Body of pancreas (tissue), 4 donors: ENCODE data around the gene NAT8L. TPM values are rescaled to one million over a fixed set of nuclear protein-coding genes. Genes with fewer than 3 reads are reported as not detected.
A peak's percentile ranks its signal among the peaks of the same experiment; 100 is the strongest.
"Not testable (repeated sequence)": the region's sequence is repeated elsewhere in the genome, so short reads cannot be mapped to it uniquely, and the experiment has no call there.

ENCODE experiments used
- ATAC-seq: fragments of 150-250 bp; one replicate; pipeline ENCODE4 v1.9.1; 2016
- DNase-seq, 4 donors: peaks; one replicate each; pipeline ENCODE4 v3.0.0-alpha.2; 2019
- H3K27ac ChIP-seq, 4 donors: fragments of 200-600 bp; sonication (generic); 1 replicate in 3 of 4; 2 replicates in 1 of 4; pipeline versions ENCODE4 v1.5.1 to v1.6.1; 2016 to 2019; ENCODE audit warnings: mild to moderate bottlenecking in 1 of 4, mixed read lengths in 1 of 4, moderate library complexity in 1 of 4
- H3K27me3 ChIP-seq, 2 donors: fragments of 200-600 bp; sonication (generic); one replicate each; pipeline ENCODE4 v1.6.0; 2016; ENCODE audit warnings: mild to moderate bottlenecking in 1 of 2
- H3K36me3 ChIP-seq, 2 donors: fragments of 200-600 bp; sonication (generic); replicated peaks in 1 of 2; 2 replicates each; pipeline ENCODE4 v1.5.1; 2016; ENCODE audit warnings: low read depth in 2 of 2; ENCODE audit not compliant: insufficient read depth in 1 of 2
- H3K4me1 ChIP-seq: fragments of 200-600 bp; sonication (generic); one replicate; pipeline ENCODE4 v1.6.0; 2016
- H3K4me3 ChIP-seq, 2 donors: fragments of 200-600 bp; sonication (generic); 1 replicate in 1 of 2; 2 replicates in 1 of 2; pipeline ENCODE4 v1.5.1; 2016 to 2019
- H3K9me3 ChIP-seq, 3 donors: fragments of 200-600 bp; sonication (generic); 1 replicate in 2 of 3; 2 replicates in 1 of 3; pipeline ENCODE4 v1.5.1; 2016
- POLR2A ChIP-seq, 3 donors: fragments of 450-650 bp; IDR thresholded peaks; one replicate each; pipeline ENCODE4 v1.6.1; 2016; ENCODE audit warnings: antibody characterized with exemption in 3 of 3, mild to moderate bottlenecking in 2 of 3
- WGBS, 2 donors: methylation state at CpG; one replicate each; pipeline ENCODE4 v1.1.5; 2017; 5-methylcytosine and 5-hydroxymethylcytosine counted together
- intact Hi-C: fragments of 100-400 bp; cut with DNase I; formaldehyde crosslinking; loops from one replicate; pipeline ENCODE4 v1.15.1; 2023
- total RNA-seq, 2 donors: library from RNA; depleted of rRNA; stranded (reverse); fragments of >200 nt; gene quantifications; one replicate each; pipeline ENCODE4 v1.1.0, GENCODE V29; 2016
- TF ChIP-seq, protein P1 (sequence below), 7 experiments: fragments of 450-650 bp in 4 of 7; fragments of 200-600 bp in 3 of 7; sonication (generic) in 3 of 7; IDR thresholded peaks; one replicate each; pipeline ENCODE4 v1.5.1; 2016 to 2019; ENCODE audit warnings: antibody characterized with exemption in 7 of 7

Gene NAT8L, protein sequence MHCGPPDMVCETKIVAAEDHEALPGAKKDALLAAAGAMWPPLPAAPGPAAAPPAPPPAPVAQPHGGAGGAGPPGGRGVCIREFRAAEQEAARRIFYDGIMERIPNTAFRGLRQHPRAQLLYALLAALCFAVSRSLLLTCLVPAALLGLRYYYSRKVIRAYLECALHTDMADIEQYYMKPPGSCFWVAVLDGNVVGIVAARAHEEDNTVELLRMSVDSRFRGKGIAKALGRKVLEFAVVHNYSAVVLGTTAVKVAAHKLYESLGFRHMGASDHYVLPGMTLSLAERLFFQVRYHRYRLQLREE
- 10 to 100 TPM in 1 of 2 donors, 1 to 10 TPM in 1; 3.6 to 18.8 TPM for total RNA-seq

DNA sequence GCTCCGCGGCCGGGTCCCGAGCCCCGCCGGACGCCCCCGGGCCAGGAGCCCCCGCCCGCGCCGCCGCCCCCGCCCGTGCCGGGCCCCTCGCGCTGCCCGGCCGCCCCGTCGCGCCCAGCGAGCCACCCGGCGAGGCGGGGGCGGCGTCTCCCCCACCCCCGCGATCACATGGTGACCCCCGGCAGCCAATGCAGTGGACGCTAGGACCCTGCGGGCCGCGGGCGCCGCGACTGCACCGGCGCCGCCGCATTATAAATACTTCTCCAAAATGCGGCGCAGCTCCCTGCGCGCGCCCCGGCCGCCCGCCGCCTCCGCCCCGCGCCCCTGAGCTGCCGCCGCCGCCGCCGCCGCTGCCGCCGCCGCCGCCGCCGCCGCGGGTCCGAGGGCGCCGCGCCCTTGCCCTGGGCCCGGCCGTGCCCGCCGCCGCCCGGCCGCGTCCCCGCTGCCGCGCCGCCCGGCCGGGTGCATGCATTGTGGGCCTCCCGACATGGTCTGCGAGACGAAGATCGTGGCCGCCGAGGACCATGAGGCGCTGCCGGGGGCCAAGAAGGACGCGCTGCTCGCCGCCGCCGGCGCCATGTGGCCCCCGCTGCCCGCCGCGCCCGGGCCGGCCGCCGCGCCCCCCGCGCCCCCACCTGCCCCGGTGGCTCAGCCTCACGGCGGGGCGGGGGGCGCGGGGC, at the start of gene NAT8L:
NAT8L (plus strand) TSS at position 282 of the 680 bp plus-strand sequence; CDS start at position 467, 185 bp downstream.
- Histone ChIP-seq H3K9me3 (no peaks in the 10 kb centered on the region), H3K4me3 (no peak within 1 kb of the TSS), H3K27me3 (no peaks in the 10 kb centered on the region), H3K4me1 (peaks cover 30% of the 10 kb centered on the region), H3K36me3 (no peaks in the 10 kb centered on the region), H3K27ac (peak within 1 kb of the TSS in 3 of 4 donors; percentile 30 to 61 (median 40))
- intact Hi-C loops, result no loop called here
- DNase-seq, result peak in 3 of 4 donors; percentile 33 to 66 (median 49)
- ATAC-seq, result peak; percentile 53
- TF ChIP-seq POLR2A (IDR thresholded peaks at IDR 0.05), result no peak
- TF ChIP-seq, protein P1, sequence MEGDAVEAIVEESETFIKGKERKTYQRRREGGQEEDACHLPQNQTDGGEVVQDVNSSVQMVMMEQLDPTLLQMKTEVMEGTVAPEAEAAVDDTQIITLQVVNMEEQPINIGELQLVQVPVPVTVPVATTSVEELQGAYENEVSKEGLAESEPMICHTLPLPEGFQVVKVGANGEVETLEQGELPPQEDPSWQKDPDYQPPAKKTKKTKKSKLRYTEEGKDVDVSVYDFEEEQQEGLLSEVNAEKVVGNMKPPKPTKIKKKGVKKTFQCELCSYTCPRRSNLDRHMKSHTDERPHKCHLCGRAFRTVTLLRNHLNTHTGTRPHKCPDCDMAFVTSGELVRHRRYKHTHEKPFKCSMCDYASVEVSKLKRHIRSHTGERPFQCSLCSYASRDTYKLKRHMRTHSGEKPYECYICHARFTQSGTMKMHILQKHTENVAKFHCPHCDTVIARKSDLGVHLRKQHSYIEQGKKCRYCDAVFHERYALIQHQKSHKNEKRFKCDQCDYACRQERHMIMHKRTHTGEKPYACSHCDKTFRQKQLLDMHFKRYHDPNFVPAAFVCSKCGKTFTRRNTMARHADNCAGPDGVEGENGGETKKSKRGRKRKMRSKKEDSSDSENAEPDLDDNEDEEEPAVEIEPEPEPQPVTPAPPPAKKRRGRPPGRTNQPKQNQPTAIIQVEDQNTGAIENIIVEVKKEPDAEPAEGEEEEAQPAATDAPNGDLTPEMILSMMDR (IDR thresholded peaks at IDR 0.05), result no peak
- 0% methylated on average over 52 of the region's 119 CpGs; no CpG with 5 or more reads in 1 of the 2 donors for WGBS, 2 donors

DNA sequence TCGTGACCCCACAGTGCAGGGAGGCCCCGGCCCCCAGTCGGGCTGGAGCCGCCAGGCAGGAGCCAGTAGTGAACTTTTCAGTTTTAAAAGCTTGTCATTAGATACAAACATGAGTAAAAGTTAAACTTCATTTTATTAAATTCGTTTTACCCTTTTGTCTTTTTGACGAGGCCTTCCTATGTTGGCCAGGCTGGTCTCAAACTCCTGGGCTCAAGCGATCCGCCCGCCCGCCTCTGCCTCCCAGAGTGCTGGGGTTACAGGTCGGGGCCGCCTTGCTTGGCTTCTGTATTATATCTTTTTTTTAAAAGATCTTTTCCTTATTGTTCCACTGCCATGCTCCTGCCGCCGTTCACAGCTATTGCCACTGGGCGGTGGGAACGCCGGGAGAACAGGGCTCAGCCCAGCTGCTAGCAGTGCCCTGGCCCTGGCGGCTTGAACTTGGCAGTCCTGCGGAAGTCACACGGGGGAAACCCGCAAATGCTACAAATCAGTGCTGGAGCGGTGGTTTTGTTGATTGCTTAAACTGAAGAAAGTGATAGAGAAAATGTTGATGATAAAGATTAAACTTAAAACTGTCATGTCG, 49.4 kb upstream of the NAT8L start:
- Histone ChIP-seq H3K4me1 (peaks cover 21% of the 10 kb centered on the region), H3K9me3 (no peaks in the 10 kb centered on the region), H3K4me3 (peak overlapping the region; percentile 67 to 77), H3K36me3 (no peaks in the 10 kb centered on the region), H3K27ac (peak overlapping the region; percentile 94 to 99 (median 98)), H3K27me3 (no peaks in the 10 kb centered on the region)
- 2% methylated on average over 22 to 23 of the region's 23 CpGs for WGBS, 2 donors
- DNase-seq (peak; percentile 74 to 84 (median 82)), ATAC-seq (peak; percentile 64)
- TF ChIP-seq, protein P1 (IDR thresholded peaks at IDR 0.05), result peak in 5 of 7 experiments; percentile 30 to 63 (median 54)
- no peak for TF ChIP-seq POLR2A (IDR thresholded peaks at IDR 0.05)
- intact Hi-C loops, result no loop called here

DNA sequence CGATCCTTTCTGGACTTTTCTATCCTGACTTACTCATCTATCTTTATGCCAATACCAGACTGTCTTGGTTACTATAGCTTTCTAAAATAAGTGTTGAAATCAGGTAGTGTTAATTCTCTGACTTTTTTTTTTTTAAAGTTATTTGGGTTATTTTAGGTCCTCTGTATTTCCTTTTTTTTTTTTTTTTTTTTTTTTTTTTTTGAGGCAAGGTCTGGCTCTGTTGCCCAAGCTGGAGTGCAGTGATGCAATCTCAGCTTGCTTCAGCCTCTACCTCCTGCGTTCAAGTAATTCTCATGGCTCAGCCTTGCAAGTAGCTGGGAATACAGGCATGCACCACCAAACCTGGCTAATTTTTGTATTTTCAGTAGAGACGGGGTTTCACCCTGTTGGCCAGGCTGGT, 47.5 kb upstream of the NAT8L start:
- Histone ChIP-seq H3K36me3 (no peaks in the 10 kb centered on the region), H3K9me3 (no peaks in the 10 kb centered on the region), H3K27me3 (no peaks in the 10 kb centered on the region), H3K4me3 (no peak overlapping the region), H3K4me1 (peaks cover 21% of the 10 kb centered on the region), H3K27ac (no peak overlapping the region)
- ATAC-seq (no peak), DNase-seq (peak in 1 of 4 donors; percentile 26)
- TF ChIP-seq, protein P1 (IDR thresholded peaks at IDR 0.05), result no peak
- no peak for TF ChIP-seq POLR2A (IDR thresholded peaks at IDR 0.05)
- WGBS, 2 donors, result 71 to 78% methylated on average over 3 of the region's 3 CpGs
- intact Hi-C loops, result no loop called here

DNA sequence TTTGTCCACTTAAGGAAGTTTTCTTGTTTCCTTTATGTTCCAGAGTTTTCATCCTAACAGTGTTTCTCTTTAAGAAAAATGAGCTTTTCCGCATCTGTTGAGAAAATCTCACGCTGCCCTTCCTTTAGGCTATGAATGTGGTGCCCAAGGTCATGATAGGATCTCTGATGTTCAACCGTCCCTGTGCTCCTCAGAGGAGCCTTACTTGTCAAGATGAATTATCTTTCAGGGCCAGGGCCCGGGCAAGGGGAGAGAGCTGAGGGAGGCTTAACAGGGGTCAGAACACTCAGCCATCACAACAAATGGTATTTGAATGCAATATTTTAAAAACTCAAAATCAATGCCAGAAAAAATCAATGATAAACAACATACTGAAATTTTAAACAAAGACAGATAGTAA, 44.1 kb upstream of the NAT8L start:
- peaks cover 5% of the 10 kb centered on the region for H3K4me1 ChIP-seq
- no peak overlapping the region for H3K4me3 ChIP-seq
- intact Hi-C loops, result no loop called here
- H3K27me3 ChIP-seq, result no peaks in the 10 kb centered on the region
- WGBS, 2 donors, result 78 to 84% methylated on average over 4 of the region's 4 CpGs
- DNase-seq (no peak), ATAC-seq (no peak)
- no peak overlapping the region for H3K27ac ChIP-seq
- no peaks in the 10 kb centered on the region for H3K36me3 ChIP-seq
- no peak for TF ChIP-seq POLR2A (IDR thresholded peaks at IDR 0.05)
- TF ChIP-seq, protein P1 (IDR thresholded peaks at IDR 0.05), result no peak
- no peaks in the 10 kb centered on the region for H3K9me3 ChIP-seq

DNA sequence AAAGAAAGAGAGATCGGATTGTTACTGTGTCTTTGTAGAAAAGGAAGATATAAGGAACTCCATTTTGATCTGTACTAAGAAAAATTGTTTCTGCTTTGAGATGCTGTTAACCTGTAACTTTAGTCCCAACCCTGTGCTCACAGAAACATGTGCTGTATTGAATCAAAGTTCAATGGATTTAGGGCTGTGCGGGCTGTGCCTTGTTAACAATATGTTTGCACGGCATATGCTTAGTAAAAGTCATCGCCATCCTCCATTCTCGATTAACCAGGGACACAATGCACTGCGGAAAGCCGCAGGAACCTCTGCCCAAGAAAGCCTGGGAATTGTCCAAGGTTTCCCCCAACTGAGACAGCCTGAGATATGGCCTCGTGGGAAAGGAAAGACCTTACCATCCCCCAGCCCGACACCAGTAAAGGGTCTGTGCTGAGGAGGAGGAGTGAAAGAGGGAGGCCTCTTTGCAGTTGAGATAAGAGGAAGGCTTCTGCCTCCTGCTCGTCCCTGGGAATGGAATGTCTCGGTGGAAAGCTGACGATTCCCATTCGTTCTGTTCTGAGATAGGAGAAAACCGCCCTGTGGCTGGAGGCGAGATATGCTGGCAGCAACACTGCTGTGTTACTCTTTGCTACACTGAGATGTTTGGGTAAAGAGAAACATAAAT, 37.6 kb upstream of the NAT8L start:
- WGBS, 2 donors, result 40 to 52% methylated on average over 15 of the region's 15 CpGs
- DNase-seq, H3K4me1 ChIP-seq, H3K36me3 ChIP-seq, H3K27ac ChIP-seq, H3K27me3 ChIP-seq, intact Hi-C loops, H3K9me3 ChIP-seq, ATAC-seq, H3K4me3 ChIP-seq: not testable (repeated sequence)
